Breast epithelium (tissue), 3 donors: ENCODE data around the gene ZNF142.

Experiments used
- CTCF ChIP-seq, 3 donors: fragments of 450-650 bp; IDR thresholded peaks; one replicate each; pipeline ENCODE4 v1.5.1; 2016 to 2017; ENCODE audit warnings: antibody characterized with exemption in 3 of 3, mild to moderate bottlenecking in 3 of 3, moderate library complexity in 3 of 3
- POLR2AphosphoS5 ChIP-seq, 3 donors: sonication (generic); formaldehyde crosslinking; IDR thresholded peaks; one replicate each; pipeline ENCODE4 v1.6.1; 2017; ENCODE audit warnings: antibody characterized with exemption in 3 of 3

DNA sequence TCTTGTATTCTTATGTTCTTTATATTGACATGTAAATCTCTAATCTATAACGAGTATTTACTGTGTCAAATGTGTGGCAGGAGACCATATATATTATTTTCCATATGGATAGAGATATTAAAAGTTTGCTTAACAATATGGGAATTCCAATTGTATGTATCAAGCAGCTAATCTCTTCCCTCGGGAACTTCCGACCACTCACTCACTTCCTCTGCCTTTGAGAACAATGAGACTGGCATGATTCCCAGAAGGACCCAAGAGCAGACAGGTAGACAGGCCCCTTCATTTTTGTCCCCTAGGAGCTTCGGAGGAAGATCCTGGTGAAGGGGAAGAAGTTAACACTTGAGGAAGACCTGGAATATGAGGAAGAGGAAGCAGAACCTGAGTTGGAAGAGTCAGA, 27.6 kb downstream of the ZNF142 start:
- TF ChIP-seq CTCF (IDR thresholded peaks at IDR 0.05), result no peak
- TF ChIP-seq POLR2AphosphoS5 (IDR thresholded peaks at IDR 0.05), result no peak
